Kidney capillary endothelial cell (primary cell): ENCODE results near the gene ART5.
A peak's percentile ranks its signal among the peaks of the same experiment; 100 is the strongest.
"Not testable (repeated sequence)": the region's sequence is repeated elsewhere in the genome, so short reads cannot be mapped to it uniquely, and the experiment has no call there.

Experiments
- DNase-seq: peaks from one replicate; pipeline ENCODE4 v3.0.0-alpha.2; 2018; ENCODE audit warnings: low spot score

ART5 gene

GRCh38 chr11:3617990-3618389 lies 23.8 kb downstream of the ART5 start:
- no peak for DNase-seq

GRCh38 chr11:3616721-3617460 lies 24.9 kb downstream of the ART5 start:
- DNase-seq: no peak

GRCh38 chr11:3615998-3616397 lies 25.8 kb downstream of the ART5 start:
- DNase-seq: no peak

- no peak for DNase-seq
These were observed 27.0 kb downstream of the ART5 start for GRCh38 chr11:3614742-3615171.

GRCh38 chr11:3613998-3614741 lies 27.6 kb downstream of the ART5 start:
- no peak for DNase-seq

GRCh38 chr11:3611976-3612678 lies 29.7 kb downstream of the ART5 start:
- DNase-seq: no peak

GRCh38 chr11:3610846-3611245 lies 30.9 kb downstream of the ART5 start:
- DNase-seq: no peak

GRCh38 chr11:3609416-3610265 lies 32.2 kb downstream of the ART5 start:
- DNase-seq: peak; percentile 38

- DNase-seq: no peak
These were observed 36.0 kb downstream of the ART5 start for GRCh38 chr11:3605771-3606203.

GRCh38 chr11:3605283-3605662 lies 36.5 kb downstream of the ART5 start:
- DNase-seq: no peak

GRCh38 chr11:3604167-3604566 lies 37.6 kb downstream of the ART5 start:
- DNase-seq: no peak

- DNase-seq: not testable (repeated sequence)
These were observed 41.6 kb downstream of the ART5 start for GRCh38 chr11:3600201-3600600.

- not testable (repeated sequence) for DNase-seq
These were observed 44.0 kb downstream of the ART5 start for GRCh38 chr11:3597743-3598142.

GRCh38 chr11:3591326-3591725 lies 50.5 kb downstream of the ART5 start:
- DNase-seq: not testable (repeated sequence)

GRCh38 chr11:3590193-3590592 lies 51.6 kb downstream of the ART5 start:
- DNase-seq: not testable (repeated sequence)

- DNase-seq: not testable (repeated sequence)
These were observed 53.0 kb downstream of the ART5 start for GRCh38 chr11:3588776-3589175.
